NCI-H69 (cell line): ENCODE data around the gene UBTD2.
"Not testable (repeated sequence)": the region's sequence is repeated elsewhere in the genome, so short reads cannot be mapped to it uniquely, and the experiment has no call there.

Experiments
- DNase-seq: peaks from one replicate; lab custom pipeline; 2025; lab: John Stamatoyannopoulos, UW

Gene UBTD2, protein sequence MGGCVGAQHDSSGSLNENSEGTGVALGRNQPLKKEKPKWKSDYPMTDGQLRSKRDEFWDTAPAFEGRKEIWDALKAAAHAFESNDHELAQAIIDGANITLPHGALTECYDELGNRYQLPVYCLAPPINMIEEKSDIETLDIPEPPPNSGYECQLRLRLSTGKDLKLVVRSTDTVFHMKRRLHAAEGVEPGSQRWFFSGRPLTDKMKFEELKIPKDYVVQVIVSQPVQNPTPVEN

GRCh38 chr5:172283020-172283861, at the start of gene UBTD2:
Gene UBTD2, minus strand, starts transcription at chr5:172283764. Its CDS starts 99 bp downstream, at chr5:172283665.
- peak; percentile 94 for DNase-seq

- DNase-seq, result not testable (repeated sequence)
These were observed 43.3 kb upstream of the UBTD2 start for GRCh38 chr5:172326901-172327300.

DNA sequence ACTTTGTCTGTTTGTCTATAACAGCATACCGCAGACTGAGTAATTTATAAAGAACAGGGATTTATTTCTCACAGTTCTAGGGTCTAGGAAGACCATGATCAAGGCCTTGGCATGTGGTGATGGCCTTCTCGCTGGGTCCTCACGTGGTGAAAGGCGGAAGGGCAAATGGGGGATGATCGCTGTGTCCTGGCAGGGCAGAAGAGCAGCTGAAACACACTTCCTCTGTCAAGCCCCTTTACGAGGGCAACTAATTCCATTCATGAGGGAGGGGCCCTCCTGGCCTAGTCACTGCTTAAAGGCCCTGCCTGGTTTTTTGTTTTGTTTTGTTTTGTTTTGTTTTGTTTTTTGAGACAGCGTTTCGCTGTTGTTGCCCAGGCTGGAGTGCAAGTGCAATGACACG, 41.9 kb upstream of the UBTD2 start:
- no peak for DNase-seq

DNA sequence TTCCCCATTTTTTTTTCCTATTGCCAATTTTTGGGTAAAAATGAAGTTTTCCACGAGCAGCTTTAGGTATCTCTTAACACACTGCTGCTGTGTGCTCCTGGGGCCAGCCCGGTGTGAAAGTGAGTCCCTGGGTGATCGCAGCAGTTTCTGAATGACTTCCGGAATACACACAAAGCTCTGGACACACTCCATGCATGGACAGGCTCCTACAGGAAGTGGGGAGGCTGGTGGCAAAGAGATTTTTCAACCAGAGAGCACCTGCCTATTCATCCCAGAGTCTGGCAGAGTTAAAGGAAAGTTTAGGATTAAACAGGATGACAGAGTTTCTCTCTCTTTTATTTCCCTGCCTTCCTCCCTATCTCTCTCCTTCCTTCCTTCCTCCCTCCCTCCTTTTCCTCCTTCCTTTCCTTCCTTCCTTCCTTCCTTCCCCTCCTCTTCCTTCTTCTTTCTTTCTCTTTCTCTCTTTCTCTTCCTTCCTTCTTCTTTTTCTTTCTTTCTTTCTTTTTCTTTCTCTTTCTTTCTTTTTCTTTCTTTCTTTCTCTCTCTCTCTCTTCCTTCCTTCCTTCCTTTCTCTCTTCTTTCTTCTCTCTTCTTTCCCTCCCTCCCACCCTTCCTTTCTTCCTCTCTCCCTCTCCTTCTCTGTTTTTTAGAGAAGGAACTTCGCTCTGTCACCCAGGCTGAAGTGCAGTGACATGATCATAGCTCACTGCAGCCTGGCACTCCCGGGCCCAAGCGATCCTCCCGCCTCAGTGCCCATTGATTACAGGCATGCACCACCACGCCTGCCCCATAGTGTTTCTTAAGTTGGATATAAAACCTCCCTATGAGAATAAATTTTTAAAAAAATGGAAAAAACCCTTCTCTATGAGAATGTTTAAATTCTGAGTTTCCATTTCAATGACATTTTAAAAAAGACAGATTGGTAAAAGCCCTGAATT, 38.7 kb upstream of the UBTD2 start:
- DNase-seq, result peak; percentile 77

DNA sequence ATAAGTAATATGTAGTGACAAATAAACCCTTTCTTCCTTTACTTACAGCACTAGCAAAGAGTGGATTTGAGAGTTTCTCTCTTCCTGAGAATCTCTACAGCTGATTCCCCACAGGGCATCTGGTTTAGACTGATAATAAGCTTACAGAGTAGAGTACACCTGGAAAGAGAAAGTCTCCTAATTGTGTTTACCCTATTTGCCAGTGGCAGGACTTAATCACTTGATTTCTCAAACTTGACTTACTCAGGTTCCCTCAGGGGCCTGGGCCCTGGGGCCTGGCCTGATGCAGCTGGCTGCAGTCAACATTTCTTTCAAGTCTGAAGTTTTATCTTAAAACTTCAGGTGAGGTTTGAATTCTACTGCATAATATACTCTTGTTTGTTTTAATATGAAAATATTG, 38.0 kb upstream of the UBTD2 start:
- DNase-seq, result peak; percentile 69

- DNase-seq, result no peak
These were observed 36.3 kb upstream of the UBTD2 start for GRCh38 chr5:172319708-172320441.

- DNase-seq, result no peak
These were observed 32.3 kb upstream of the UBTD2 start for GRCh38 chr5:172315587-172316493.

DNA sequence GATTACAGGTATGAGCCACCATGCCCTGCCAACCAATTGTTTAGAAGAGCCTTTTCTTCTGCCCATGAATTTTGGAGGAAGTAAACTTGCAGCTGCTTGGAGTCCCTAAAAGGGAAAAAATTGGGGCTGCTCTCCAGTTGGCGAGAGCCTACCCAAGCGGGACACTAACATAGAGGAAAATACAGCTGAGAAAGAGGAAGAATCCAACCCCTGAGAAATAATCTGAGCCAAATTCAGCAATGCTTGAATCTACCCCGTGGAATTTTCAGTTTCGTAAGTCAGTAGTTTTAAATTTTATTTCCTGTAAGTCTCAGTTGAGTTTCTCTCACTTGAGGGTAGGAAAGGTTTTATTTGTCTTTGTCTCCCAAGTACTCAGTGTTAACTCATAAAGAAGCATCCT, 30.4 kb upstream of the UBTD2 start:
- DNase-seq, result no peak

DNA sequence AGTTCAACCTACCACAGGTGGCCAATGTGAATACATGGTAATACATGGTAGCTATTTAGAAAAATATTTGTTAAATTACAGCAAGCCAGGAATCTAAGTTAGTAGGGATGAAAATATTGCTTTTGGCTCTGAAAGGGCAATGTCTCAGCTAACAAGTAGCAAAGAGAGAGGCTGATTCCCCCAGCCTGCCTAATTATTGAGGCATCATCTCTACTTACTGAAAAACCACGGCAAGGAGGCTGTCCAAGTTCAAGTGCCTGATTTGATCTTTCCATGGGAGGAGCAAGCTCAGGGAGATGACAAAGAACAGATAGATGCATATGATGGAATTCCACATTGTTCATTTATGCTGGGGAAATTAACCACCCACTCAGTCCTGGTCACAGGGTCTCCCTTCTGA, 28.7 kb upstream of the UBTD2 start:
- DNase-seq, result no peak

- no peak for DNase-seq
These were observed 28.0 kb upstream of the UBTD2 start for GRCh38 chr5:172311605-172312004.

- no peak for DNase-seq
These were observed 27.5 kb upstream of the UBTD2 start for GRCh38 chr5:172311026-172311425.

GRCh38 chr5:172305380-172305779, 21.8 kb upstream of the UBTD2 start:
- no peak for DNase-seq

DNA sequence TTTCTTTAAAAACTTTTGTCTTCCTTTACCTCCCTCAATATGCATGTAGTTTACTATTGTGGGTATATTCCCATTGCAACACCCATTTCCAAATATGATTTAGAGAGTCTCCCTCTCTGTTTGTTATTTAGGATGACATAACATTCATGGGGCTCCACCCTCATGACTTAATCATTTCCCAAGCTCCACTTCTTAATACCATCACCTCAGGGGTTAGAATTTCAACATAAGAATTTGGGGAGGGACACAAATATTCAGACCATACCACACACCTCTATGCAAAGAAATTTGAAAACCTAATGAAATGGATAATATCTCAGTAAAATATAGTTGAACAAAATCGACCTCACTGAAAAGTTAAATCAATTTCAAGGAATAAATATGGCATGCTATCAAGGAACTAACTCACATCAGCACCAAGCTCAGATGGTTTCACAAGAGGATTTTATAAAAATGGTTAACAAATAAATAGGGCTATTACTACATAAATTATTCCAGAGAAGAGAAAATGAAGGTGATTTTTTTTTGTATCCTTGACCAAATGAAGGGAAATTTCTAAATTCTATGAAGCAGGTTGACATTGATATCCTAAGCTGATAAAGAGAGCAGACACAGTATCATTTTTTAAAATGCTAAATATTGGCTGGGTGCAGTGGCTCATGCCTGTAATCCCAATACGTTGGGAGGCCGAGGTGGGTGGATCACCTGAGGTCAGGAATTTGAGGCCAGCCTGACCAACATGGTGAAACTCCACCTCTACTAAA, 20.2 kb upstream of the UBTD2 start:
- peak; percentile 32 for DNase-seq

DNA sequence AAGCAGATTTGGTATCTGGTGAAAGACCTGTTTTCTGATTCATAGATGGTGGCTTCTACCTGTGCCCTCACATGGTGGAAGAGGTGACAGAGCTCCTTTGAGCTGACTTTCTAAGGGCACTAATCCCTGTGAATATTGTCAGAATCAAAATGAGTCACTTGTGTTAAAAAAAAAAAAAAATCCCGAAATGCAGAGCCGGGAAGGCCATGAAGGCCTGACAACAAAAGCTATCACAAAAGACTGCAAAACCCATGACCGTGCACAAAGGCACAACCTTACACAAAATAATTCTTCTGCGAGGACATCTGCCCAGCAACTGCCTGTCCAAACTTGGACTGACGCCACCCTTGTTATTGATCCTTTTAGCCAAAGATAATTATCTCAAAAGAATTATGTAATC, 19.6 kb upstream of the UBTD2 start:
- peak; percentile 32 for DNase-seq

GRCh38 chr5:172302047-172302710, 18.6 kb upstream of the UBTD2 start:
- no peak for DNase-seq

- no peak for DNase-seq
These were observed 16.4 kb upstream of the UBTD2 start for GRCh38 chr5:172299916-172300439.

DNA sequence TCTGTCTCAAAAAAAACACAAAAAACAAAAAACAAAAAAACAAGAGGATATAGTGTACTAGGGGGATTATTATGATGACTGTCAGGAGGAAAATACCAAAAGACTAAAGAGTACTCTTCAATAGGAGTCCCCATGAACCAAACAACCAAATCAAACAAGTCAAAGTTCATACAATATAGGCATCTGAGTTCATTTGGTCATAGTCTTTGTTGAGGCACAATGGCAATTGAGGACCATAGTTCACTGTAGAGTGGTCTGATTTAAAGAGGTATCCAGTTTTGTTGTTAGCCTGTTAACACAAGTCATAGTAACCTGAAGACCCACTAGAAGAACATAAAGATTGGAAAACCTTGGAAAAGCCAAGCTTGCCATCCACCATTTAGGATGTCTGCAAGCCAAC, 11.3 kb upstream of the UBTD2 start:
- no peak for DNase-seq

GRCh38 chr5:172293745-172294342, 10.3 kb upstream of the UBTD2 start:
- no peak for DNase-seq
